Iris pigment epithelial cell (primary cell): Measurements from ENCODE around the gene DDRGK1.

Experiments
- DNase-seq: peaks from one replicate; pipeline ENCODE4 v3.0.0-alpha.2; 2011; ENCODE audit warnings: low read depth

DDRGK1 gene

GRCh38 chr20:3235666-3236324 lies 31.3 kb upstream of the DDRGK1 start:
- DNase-seq, result no peak

GRCh38 chr20:3233991-3234498 lies 29.6 kb upstream of the DDRGK1 start:
- no peak for DNase-seq

- no peak for DNase-seq
Observed at GRCh38 chr20:3233131-3233990, 28.9 kb upstream of the DDRGK1 start.

GRCh38 chr20:3231889-3232588 lies 27.6 kb upstream of the DDRGK1 start:
- no peak for DNase-seq

- no peak for DNase-seq
Observed at GRCh38 chr20:3231116-3231515, 26.6 kb upstream of the DDRGK1 start.

GRCh38 chr20:3229798-3230197 lies 25.3 kb upstream of the DDRGK1 start:
- no peak for DNase-seq

GRCh38 chr20:3229158-3229557 lies 24.7 kb upstream of the DDRGK1 start:
- no peak for DNase-seq

GRCh38 chr20:3228750-3229032 lies 24.2 kb upstream of the DDRGK1 start:
- no peak for DNase-seq

GRCh38 chr20:3227936-3228749 lies 23.7 kb upstream of the DDRGK1 start:
- DNase-seq, result no peak

GRCh38 chr20:3227506-3227905 lies 23.0 kb upstream of the DDRGK1 start:
- no peak for DNase-seq

GRCh38 chr20:3226864-3227263 lies 22.4 kb upstream of the DDRGK1 start:
- DNase-seq, result no peak

- DNase-seq, result no peak
Observed at GRCh38 chr20:3226093-3226492, 21.6 kb upstream of the DDRGK1 start.

GRCh38 chr20:3224681-3225421 lies 20.4 kb upstream of the DDRGK1 start:
- DNase-seq, result no peak

GRCh38 chr20:3223994-3224680 lies 19.7 kb upstream of the DDRGK1 start:
- DNase-seq, result no peak

GRCh38 chr20:3223651-3223993 lies 19.1 kb upstream of the DDRGK1 start:
- no peak for DNase-seq

GRCh38 chr20:3222635-3223600 lies 18.4 kb upstream of the DDRGK1 start:
- no peak for DNase-seq

GRCh38 chr20:3221398-3222226 lies 17.1 kb upstream of the DDRGK1 start:
- DNase-seq, result no peak

- DNase-seq, result no peak
Observed at GRCh38 chr20:3218307-3218988, 14.0 kb upstream of the DDRGK1 start.
